Suppressor macrophage treated with lipopolysaccharide for 4 hours (primary cell): ENCODE data around the gene KIF1B.
A peak's percentile ranks its signal among the peaks of the same experiment; 100 is the strongest.

Experiments used
- DNase-seq: peaks from one replicate; pipeline ENCODE4 v3.0.0-alpha.2; 2020

The KIF1B gene

GRCh38 chr1:10209905-10210810 is at the start of gene KIF1B:
Gene KIF1B (plus strand): TSS chr1:10210570. CDS start chr1:10232329, 21,759 bp downstream.
- DNase-seq = peak; percentile 99

GRCh38 chr1:10160907-10161490 is 49.4 kb upstream of the KIF1B start:
- no peak for DNase-seq

DNA sequence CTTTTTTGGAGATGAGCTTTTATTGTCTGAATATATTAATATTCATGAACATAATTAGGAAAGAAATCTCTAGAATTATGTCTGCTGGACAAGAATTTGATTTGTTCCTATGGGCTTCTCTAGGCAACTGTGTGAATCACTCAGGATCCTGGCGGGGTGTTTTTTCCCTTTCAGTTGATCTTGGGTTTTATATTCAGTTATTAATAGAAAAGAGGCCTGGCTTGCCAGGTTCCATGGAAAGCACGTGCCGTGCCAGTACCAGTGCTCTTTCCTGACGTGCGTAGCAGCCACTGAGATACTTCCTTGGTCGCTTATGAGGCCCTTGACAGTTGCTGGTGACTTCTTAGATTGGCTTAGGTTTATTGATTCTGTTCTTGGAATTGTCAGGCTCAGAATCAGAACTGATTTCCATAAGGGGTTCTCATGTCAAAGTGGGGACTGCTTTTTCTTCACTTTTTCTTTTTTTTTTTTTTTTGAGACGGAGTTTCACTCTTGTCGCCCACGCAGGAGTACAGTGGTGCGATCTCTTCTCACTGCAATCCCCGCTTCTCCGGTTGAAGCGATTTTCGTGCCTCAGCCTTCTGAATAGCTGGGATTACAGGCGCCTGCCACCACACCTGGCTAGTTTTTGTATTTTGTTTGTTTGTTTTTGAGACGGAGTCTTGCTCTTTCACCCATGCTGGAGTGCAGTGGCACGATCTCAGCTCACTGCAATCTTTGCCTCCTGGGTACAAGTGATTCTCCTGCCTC is 48.7 kb upstream of the KIF1B start:
- no peak for DNase-seq

GRCh38 chr1:10168912-10169514 is 41.4 kb upstream of the KIF1B start:
- DNase-seq = no peak

- no peak for DNase-seq
Measured at GRCh38 chr1:10170239-10170574, 40.2 kb upstream of the KIF1B start.

- no peak for DNase-seq
Measured at GRCh38 chr1:10171105-10171767, 39.1 kb upstream of the KIF1B start.

- DNase-seq = no peak
Measured at GRCh38 chr1:10171995-10172669, 38.2 kb upstream of the KIF1B start.

GRCh38 chr1:10173582-10173981 is 36.8 kb upstream of the KIF1B start:
- no peak for DNase-seq

DNA sequence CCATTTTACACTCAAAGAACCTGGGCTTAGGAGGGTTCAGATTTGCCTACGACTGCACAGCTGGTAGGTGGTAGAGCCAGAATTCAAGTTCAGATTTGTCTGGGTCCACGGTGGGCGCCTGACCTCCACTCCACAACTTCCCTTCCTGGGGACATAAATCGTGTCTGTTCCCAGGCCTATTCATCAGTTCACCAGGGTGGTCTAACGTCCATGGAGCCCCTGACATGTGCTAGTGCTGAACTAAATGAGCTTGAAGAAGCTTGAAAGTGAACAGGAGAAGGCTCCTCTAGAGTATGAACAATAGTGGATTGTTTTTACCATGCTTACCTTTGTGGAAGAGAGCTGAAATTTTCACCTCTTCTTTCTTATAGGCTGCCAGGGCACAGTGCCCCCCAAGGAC is 32.5 kb upstream of the KIF1B start:
- no peak for DNase-seq

GRCh38 chr1:10178597-10179405 is 31.6 kb upstream of the KIF1B start:
- no peak for DNase-seq

DNA sequence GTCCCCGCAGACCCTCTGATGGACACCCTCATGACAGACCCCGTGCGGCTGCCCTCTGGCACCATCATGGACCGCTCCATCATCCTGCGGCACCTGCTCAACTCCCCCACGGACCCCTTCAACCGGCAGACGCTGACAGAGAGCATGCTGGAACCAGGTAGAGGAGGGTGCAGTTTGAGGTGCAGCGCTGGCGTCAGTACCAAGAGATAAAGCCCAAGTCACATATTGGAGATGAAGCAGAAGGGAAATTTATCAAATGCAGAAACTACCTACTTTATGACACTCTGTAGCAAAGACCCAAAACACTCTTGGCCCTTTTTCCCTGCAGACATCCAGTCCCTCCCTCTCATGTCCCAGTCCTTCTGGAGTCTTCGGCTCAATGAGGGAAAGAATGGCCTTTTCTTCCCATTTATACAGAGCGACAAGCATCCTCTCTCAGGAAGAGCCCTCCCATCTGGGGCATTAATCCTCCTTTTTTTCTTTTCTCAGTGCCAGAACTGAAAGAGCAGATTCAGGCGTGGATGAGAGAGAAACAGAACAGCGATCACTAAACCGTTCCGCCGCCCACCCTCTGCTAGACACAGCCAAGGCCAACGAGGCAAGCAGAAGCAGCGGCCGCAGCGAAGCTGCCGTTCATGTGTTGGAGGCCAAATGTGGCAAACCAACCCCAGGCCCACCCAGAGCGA is 30.8 kb upstream of the KIF1B start:
- no peak for DNase-seq

DNA sequence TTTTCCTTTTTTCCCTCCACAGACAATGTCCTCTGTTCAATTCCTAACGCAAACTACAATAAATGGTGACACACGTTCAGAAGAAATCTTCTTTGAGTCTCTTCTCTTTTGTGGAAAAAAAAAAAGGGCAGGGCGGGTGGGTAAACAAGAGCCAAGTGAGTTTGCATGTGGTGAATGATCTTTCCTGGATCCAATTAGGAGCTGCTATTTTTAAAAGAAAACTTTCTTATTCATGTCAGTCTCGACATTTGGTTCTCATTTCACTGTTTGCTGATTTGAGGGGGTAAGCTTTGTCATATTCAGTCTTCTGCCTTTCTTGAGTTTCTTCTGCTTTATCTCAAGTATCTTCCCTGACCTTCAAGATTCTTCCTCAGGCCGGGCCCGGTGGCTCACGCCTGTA is 29.2 kb upstream of the KIF1B start:
- no peak for DNase-seq

- DNase-seq = no peak
Measured at GRCh38 chr1:10185759-10186158, 24.6 kb upstream of the KIF1B start.

DNA sequence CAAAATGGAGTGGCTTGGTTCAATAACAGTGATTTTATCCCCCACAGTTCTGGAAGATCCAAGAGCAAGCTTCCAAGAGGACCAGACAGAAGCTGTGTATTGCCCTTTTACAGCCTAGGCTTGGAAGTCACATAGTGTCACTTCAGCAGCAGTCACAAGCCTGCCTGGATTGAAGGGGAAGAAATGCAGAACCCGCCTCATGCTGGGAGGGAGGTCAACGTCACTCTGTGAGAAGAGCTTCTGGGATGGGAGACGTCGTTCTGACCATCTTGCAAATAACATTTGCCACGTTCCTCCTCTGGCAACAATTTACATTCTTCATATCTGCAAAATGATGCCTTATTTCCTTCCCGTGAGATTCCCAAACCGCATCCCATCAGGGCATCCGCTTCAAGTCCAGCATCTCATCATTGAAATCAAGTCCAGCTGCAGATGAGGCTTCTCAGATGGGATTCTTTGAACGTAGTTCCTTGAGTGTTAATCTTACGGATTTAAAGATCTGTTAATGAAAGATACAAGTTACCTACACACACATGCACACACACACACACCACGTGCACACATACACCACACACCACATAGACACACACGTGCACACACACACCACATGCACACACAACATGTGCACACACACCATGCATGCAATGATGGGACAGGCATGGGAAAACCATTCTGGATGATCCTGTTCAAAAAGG is 23.9 kb upstream of the KIF1B start:
- no peak for DNase-seq

DNA sequence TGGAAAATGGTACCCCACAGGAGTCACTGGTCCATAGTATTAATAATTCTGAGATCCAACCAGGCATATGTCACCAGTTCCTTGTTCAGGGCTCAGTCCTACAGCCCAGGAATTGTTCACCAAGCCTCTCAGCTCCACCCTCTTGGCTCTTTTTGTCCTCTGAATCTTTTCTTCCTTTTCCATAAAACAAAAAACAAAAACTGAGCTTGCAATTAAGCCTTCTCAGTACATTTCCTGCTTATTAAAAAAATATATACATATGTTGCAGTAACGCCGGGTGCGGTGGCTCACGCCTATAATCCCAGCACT is 23.4 kb upstream of the KIF1B start:
- DNase-seq = no peak

GRCh38 chr1:10188133-10188650 is 22.2 kb upstream of the KIF1B start:
- DNase-seq = no peak

GRCh38 chr1:10189659-10190058 is 20.7 kb upstream of the KIF1B start:
- no peak for DNase-seq

DNA sequence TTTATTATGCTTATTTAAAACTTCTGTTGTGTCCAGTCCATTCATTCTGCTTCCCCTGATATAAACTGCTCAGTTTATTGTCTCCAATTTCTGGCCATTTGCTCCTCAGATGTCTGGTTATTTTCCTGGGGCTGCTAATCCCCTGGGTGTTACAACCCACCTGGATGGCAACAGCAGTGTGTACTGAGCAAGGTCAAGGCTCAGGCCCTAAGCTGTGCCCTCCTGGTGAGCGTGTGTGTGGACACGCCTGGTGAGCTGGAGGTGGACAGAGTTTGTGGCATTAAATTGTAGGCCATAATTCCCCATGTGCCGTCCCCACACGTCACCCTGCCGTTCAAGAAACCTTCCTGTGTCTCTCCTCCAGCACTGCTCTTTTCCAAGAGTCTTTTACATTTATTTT is 18.1 kb upstream of the KIF1B start:
- no peak for DNase-seq

DNA sequence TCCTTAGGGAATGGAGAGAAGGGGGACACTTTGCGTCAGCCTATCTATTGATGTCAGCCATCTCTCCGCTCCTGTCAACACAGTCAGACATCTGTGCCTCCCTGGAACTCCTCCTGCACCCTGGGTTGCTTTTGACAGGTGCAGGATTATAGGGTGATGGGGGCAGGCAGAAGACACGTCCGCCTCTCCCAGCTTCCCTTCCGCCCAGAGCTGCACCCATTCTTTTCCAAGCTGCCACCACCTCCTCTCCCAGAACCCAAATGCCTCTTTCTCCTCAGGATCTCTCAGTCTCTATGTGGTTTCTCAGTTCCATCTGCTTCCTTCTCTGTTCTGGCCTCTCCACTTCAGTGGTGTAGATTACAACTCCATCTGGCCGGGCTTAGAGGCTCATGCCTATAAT is 17.1 kb upstream of the KIF1B start:
- DNase-seq = no peak

- DNase-seq = no peak
Measured at GRCh38 chr1:10195570-10195969, 14.8 kb upstream of the KIF1B start.
